GM19351 (cell line): ENCODE measurements around the gene SLC39A11.
"Not testable (repeated sequence)": the region's sequence is repeated elsewhere in the genome, so short reads cannot be mapped to it uniquely, and the experiment has no call there.

Source experiments
- ATAC-seq: cut with Tn5 transposase; IDR thresholded peaks from one replicate; pipeline ENCODE4 v1.9.1; 2021; ENCODE audit warnings: mild to moderate bottlenecking, moderate library complexity; ENCODE audit not compliant: unreplicated experiment

The SLC39A11 gene

DNA sequence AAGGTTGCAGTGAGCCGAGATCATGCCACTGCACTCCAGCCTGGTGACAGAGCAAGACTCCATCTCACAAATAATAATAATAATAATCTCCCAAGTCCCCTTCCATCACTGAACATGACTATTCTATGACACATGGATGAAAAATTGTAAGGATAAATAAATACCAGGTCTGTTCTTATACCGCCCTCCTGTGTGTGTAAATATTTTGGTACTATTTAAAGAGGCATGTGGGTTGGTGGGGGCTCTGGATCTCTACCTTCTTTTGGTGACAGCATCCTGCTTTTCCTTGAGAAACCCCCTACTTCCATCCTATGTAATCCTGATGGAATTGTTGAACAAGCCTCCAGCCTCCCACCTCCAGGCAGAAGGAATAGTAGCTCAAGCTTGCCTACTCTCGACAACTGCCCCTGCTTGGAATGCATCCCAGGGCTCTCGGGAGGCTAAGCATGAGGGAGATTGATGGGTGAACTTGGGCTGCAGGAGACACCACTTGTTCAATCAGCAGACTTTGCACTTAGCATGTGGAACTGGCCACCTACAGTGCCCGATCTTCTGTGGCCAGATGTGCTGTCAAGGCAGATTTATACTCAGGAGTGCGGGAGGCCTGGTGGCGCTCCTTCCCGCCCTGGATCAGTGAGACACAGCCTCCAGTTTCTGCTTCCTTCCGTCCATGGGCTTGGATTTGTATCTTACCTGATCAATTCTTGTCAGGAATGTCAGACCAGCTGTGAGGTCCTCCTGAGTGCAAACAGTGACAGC lies 287.4 kb downstream of the SLC39A11 start:
- ATAC-seq = no peak

DNA sequence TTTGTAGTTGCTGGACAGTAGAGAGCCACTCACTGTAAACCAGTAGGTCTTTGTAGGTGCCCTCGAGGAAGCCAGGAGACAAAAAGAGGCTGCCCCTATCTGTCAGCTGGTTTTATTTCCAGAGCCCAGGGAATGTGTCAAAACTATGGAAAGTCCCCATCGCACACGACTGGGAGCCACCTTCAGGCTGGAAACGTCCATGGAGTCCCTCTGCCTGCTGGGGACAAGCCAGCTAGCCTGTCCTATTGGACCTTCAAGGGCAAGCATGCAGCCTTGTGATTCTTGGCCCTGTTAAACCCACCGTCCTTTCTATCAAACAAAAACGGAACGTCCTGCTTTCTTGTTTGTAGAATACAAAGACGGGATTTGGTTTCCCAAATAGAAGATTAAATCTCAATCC lies 289.8 kb downstream of the SLC39A11 start:
- ATAC-seq = no peak

DNA sequence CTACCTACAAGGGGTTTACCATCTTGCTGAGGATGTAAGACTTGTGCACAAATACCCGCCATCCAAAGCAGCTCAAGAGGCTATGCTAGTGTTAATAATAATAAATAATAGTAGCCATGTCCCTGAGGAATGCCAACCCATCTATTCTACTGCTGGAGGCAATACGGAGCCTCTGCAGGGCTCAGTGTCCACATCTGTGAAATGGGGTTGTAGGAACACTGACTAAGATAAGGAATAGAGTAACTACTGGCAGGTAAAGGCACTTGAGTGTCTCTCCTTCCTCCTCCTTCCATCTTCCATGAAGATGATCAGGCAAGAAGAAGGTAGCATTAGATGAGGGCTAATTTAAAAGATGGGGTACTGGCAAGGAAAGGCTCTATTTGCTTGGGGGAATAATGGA lies 295.3 kb downstream of the SLC39A11 start:
- no peak for ATAC-seq

DNA sequence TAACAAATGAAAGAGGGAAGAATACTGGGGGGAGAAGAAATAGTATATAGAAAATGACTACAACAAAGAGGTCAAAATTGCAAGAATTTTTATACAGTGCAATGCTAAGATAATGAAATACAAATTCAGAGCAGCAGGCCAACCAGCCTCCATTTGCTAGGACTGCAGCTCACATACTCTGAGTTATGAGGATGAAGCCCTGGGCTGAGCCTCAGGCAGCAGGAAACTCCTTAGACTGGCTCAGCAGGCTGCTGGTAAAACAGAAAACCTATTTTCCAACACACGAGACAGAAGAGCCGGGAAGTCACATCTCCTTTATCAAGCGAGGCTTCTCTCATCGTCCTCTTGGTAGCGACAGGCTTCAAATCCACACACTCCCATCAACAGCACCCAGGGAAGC lies 296.5 kb downstream of the SLC39A11 start:
- no peak for ATAC-seq

DNA sequence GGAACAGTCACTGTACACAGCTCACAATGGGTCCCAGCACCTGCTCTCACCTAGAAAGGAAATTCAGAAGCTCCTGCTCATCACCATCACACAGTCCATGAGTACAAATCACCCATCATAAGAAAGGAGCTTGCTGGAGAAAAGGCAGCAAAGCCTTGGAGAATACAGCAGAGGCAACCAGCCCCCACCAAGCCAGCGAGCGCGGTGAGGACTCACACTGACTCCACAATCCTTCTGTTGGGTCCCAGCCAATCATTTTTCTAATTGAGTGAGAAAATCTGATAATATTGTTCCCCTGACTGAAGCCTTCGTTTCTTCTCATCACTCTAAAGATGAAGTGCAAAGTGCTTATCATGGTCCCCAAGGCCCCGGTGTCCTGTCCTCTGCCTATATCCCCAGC lies 298.3 kb downstream of the SLC39A11 start:
- no peak for ATAC-seq

DNA sequence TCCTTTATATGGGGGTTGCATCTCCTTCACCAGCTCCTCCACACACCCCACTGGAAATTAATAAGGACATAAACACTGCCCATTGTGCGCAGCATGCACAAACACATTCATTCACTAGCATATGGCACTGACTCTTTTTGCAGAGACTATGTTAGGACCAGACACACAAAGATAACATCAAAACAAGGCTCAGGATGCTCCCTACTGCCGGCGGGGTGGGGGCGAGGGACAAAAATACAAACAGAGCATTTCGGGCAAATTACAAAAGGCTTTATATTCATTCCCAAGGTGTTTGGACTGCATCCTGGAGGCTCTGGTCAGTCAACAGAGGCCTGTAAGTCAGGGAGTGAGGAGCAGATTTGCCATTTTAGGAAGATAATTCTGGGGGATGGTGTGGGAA lies 299.7 kb downstream of the SLC39A11 start:
- ATAC-seq = no peak

DNA sequence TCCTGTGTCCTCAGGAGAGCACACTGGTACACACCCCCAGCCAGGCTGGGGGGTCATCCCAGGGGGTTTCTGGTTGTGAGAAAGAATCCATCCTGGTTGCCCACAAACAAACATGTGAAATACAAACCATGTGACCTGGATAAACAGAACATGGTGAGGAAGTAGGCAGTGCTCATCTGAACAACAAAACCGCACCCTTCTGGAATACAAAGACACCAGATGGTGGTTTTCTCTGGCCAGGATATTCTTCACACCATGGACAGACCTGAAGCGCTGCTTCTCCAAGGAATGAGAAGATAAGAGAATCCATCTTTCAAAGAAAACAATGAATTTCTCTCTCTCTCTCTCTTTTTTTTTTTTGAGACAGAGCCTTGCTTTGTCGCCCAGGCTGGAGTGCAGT lies 302.3 kb downstream of the SLC39A11 start:
- ATAC-seq = no peak

DNA sequence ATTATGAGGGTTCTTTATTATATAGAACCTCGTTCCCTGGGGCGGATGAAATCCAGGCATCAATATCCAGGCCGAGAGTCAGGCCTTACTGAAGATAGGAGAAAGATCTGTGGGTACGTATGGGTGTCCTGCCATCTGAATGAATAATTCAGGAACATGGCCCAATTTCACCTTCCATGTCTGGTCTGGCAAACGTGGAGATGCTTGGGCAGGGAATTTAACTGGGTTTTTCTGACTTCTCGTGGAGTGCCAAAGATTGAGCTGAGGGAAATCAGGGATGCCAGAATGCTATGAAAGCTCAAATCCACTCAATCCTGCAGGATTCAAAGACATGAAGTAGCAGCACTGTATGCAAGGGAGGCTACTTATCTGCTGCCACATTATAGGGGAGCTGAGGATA lies 302.8 kb downstream of the SLC39A11 start:
- ATAC-seq = no peak

DNA sequence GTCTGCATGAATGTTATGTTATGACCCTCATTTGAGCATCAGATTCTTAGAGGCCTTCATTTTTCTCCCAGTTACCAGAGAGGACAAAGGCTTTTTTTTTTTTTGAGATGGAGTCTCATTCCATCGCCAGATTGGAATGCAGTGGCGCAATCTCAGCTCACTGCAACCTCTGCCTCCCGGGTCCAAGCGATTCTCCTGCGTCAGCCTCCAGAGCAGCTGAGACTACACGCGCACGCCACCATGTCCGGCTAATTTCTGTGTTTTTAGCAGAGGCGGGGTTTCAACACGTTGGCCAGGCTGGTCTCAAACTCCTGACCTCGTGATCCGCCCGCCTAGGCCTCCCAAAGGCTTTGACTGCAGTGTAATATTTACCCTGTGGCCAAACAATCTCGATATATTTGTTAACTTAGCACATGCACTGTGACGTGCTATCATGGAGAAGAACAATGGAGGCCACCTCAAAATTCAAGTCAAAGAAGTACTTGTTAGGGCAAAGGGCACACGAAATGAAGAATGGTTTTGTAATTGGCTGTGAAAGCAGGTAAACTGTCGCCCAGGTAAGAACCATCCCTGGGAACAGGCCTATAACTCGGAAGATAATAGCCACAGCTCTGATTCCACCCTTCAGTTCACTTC lies 303.4 kb downstream of the SLC39A11 start:
- ATAC-seq = no peak

DNA sequence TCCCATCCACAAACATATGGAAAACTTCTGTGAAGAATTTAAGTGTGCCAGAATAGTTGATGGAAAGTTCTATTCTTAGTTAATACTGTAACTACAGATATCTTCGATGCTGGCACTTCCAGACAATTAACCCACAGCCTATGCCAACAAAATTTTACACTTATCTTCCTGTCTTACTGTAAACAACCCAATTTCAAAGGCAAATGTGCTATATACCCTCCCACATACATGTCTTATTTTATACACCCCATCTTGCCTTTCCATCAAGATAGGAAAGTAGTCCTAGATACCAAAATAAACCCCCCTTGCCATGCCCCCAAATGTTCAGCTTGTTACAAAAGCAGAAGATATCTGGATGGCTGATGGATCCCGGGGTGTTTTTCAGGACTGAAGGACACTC lies 306.3 kb downstream of the SLC39A11 start:
- no peak for ATAC-seq

DNA sequence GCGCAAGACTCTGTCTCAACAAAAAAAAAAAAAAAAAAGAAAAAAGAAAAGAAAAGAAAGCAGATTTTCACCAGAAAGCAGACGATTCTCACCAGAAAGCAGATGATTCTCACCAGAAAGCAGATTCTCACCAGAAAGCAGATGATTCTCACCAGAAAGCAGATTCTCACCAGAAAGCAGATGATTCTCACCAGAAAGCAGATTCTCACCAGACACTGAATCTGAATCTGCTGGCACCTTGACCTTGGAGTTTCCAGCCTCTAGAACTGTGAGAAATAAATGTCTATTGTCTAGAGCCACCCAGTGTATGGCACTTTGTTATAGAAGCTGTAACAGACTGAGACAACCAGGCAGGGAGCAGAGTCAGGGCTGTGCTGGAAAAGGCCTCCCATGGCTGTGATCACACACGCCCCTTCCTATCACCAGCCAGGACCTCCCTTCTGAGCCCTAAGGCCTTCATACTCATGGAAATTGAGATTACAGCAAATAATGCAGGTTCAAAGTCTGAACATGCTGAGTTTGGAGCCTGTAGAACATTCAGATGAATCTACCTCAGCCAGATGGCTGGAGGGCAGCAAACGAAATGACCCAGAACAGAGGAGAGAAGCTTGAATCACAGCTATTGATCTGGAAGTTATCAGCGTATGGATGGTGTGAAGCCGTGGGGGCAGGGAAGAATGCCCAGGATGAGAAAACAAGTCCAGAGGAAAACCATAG lies 309.3 kb downstream of the SLC39A11 start:
- ATAC-seq = no peak

DNA sequence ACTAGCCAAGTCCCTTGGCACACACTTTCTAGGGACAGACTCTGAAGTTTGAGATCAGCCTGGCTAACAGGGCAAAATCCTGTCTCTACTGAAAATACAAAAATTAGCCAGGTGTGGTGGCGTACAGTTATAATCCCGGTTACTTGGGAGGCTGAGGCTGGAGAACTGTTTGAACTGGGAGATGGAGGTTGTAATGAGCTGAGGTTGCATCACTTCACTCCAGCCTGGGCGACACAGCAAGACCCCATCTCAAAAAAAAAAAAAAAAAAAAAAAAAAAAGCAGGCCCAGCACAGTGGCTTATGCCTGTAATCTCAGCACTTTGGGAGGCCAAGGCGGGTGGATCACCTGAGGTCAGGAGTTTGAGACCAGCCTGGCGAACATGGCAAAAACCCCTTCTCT lies 310.1 kb downstream of the SLC39A11 start:
- not testable (repeated sequence) for ATAC-seq

DNA sequence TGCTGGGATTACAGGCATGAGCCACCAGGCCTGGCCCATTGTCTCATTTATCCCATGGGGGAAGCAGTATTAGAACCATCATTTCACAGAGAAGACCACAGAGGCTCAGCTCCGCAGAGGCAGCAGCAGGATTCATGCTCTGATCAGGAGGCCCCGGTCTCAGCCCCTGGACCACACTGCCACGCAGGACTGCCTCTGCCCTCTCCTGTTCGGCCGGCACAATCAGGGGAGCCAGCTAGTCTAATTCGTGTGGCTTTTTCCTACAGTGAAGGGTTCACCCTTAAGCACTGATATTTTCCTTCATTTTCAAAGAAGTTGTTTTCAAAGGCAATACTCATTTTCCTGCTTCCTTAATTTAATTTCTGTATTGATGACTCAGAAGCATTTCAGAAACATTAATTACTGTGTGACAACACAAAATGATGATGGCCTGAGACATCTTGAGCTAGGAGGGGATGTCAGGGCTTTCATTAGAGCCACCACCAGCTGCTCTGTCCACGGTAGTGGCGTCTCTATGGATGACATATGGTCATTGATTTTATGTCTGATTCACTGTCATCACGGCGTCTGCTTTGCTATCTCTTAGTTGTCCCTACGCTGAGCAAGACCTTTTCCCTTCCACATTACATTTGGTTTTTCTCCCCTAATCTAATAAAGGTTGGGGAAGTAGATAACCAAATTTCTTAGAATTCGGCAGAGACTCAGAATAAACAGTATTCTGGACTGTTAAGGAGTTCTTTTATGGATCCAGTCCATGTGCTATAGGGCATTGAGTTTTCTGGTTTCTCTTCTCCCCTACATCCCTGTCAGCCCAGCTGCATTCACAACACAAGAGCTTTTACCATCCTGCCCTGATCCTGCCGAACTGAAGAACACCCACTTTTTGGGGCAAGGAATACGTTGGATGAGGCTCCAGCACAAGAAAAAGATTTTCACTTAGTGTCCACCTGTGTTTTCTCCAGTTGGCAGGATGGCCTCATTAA lies 314.0 kb downstream of the SLC39A11 start:
- no peak for ATAC-seq

DNA sequence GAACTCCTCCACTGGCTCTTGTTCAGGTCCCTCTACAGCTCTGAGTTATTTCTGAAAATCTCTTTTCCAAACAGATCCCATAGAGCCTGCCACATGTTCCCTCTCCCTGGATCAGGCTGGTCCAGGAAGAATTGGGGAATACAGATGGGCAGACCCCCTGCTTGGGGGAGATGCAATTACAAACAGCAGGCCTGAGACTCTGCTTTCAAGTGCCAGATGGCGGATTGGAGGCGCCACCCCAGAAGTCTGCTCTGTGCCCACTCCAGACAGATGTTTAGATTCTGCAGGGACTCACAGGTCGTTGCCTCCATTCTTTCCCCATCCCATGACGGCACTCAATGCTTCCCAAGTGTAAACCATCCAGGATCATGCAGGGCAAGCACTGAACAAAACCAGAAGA lies 316.6 kb downstream of the SLC39A11 start:
- ATAC-seq = no peak

DNA sequence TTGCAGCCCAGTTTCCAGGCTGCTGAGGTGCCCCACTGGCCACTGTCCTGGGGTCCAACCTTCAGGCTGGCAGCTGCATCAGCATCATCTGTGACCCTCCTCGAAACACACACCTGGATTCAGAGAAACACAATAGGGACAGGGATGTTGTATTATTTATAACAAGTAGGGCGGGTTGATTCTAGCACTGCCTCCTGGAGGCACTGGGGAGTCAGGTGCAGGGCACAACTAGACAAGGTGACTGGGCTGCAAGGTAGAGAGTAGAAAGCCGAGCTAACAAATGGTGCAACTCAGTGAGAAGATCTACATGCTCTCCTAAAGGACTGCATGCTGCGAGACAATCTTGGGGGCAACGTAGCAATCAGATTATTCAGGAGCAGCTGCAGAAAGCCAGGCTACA lies 317.3 kb downstream of the SLC39A11 start:
- ATAC-seq = no peak

DNA sequence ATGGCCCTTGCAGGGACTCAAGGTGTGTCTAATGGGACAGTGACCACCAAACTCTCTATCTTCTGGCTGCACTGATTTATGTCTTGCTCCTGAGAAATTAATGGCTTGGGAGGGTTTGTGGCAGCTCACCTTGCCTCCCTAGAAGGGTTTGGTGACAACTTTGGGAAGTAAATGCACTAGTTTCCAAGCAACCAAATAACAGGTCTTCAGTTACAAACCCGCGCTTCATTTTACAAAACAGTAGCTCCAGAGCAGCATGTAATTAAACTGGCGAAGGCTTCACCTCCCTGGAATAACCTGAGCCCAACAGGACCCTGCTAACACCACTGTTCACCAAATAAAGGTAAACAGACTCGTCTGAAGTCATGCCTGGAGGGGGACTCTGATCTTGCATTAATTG lies 318.3 kb downstream of the SLC39A11 start:
- ATAC-seq = no peak

DNA sequence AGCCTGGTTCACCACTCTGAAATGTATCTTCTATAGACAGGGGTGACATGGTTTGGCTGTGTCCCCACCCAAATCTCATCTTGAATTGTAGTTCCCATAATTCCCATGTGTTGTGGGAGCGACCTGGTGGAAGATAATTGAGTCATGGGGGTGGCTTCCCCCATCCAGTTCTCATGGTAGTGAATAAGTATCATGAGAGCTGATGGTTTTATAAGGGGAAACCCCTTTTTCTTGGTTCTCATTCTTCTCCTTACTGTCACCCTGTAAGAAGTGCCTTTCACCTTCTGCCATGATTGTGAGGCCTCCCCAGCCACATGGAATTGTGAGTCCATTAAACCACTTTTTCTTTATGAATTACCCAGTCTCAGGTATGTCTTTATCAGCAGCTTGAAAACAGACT lies 319.3 kb downstream of the SLC39A11 start:
- not testable (repeated sequence) for ATAC-seq

DNA sequence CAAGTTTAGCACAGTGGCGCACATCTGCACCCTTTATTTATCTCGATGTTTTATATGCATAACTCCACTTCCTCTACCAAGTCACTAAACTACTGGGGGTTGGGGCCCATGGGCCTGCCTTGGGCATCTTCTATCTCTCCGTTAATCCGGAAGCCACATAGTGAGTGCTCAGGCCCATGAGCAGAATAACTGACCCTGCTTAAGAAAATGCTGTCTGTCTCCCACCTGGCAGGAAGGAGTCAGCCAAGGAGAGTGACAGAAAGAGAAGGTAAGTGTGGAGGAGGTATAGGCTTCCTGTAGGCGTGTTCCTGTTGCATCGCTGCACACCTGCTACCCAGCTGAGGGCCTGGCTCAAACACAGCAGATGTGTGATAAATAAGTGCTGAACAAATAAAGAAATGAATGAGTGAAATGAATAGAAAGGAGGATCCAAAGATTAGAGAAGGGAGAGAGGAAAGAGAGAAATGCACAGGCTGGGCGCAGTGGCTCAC lies 320.1 kb downstream of the SLC39A11 start:
- ATAC-seq = no peak

DNA sequence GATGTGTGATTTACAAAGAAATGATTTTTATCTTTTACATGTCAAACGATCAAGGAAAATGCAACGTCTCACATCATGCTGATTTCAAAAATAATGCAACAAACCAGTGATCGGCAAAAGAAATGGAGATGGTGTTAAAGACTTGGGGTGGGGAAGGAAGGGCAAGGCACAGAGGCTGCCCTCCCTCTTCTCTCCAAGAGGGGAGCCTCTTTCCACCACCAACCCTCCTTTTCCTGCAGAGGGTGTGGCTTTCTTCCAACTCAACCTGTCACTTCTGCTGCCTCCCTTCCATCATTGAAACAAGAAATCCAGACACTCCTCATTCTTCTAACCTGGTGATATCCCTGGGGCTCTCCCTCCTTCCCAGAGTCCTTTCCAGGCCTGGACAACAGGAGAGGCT lies 320.8 kb downstream of the SLC39A11 start:
- no peak for ATAC-seq

DNA sequence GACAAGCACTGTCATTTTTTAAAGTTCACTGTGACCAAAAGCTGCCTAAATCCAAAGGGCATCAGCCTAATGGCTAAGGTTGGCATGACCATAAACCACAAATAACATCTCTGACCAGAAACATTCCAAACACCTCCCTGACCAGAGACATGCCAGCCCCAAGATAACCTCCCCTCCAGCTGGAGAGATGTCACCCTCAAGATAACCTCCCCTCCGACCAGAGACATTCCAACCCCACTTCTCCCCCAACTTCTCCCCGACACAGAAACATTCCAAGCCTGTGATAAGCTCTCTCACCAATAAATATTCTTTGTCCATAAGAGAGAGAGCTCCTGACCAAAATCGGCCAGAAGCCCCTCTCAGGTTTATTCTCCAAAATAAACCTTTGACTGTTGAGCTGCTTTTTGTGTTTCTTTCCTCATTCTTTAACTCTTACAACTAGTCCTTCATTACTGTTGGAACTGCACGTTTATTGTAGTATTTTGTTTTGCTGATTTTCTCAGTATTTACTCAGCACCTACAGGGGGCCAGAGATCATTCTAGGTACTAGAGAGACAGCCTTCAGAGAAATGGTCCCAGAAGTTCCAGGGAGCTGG lies 325.6 kb downstream of the SLC39A11 start:
- no peak for ATAC-seq
